Esophagus muscularis mucosa (tissue), 3 donors: ENCODE results near the gene RPL28.

Experiments
- CTCF ChIP-seq, 3 experiments: fragments of 200-600 bp in 2 of 3; fragments of 450-650 bp in 1 of 3; sonication (generic) in 2 of 3; IDR thresholded peaks; one replicate each; pipeline ENCODE4 v1.5.1; 2017 to 2019; ENCODE audit warnings: antibody characterized with exemption in 3 of 3, mild to moderate bottlenecking in 2 of 3, moderate library complexity in 1 of 3
- POLR2A ChIP-seq: fragments of 450-650 bp; IDR thresholded peaks from one replicate; pipeline ENCODE4 v1.6.1; 2017; ENCODE audit warnings: antibody characterized with exemption, moderate library complexity, mild to moderate bottlenecking, low read depth

GRCh38 chr19:55362174-55362989 is 23.4 kb upstream of the RPL28 start:
- TF ChIP-seq CTCF (IDR thresholded peaks at IDR 0.05) (no peak), POLR2A (no peak)
